Measurements from ENCODE around the gene MIER1. TPM values are rescaled to one million over a fixed set of nuclear protein-coding genes. Genes with fewer than 3 reads are reported as not detected.

The MIER1 gene
- total RNA-seq, 1 donor from 2014 or later = 43.5 TPM

GRCh38 chr1:66981679-66982078, 56.9 kb downstream of the MIER1 start:
- Histone ChIP-seq H3K4me3 (no peak overlapping the region), H3F3A (ENCODE audit: low read depth) (no peaks in the 10 kb centered on the region), H3K4me2 (no peak overlapping the region), H3K9me3 (ENCODE audit: low read depth) (no peaks in the 10 kb centered on the region), H3K9ac (no peak overlapping the region), H3K79me2 (ENCODE audit: low read depth) (no peaks in the 10 kb centered on the region), H3K27me3 (no peaks in the 10 kb centered on the region), H3K27ac (no peak overlapping the region), H2AFZ (replicated peaks) (no peak overlapping the region), H3K36me3 (peaks cover 18% of the 10 kb centered on the region), H4K20me1 (ENCODE audit: low read depth) (no peaks in the 10 kb centered on the region), H3K4me1 (no peaks in the 10 kb centered on the region)
- no peak overlapping the region for H3K27ac Mint-ChIP-seq
- no peak for TF ChIP-seq CTCF (IDR thresholded peaks at IDR 0.05)
- TF ChIP-seq EZH2phosphoT487 (IDR thresholded peaks at IDR 0.05) = no peak
- no peak for TF ChIP-seq EZH2 (IDR thresholded peaks at IDR 0.05)
- H3K4me3 Mint-ChIP-seq = no peak overlapping the region
- H3K9me3 Mint-ChIP-seq = no peaks in the 10 kb centered on the region
- H3K36me3 Mint-ChIP-seq = peaks cover 26% of the 10 kb centered on the region
- H3K27me3 Mint-ChIP-seq (ENCODE audit: insufficient read depth, low read depth) = no peaks in the 10 kb centered on the region
- no peak for DNase-seq (ENCODE audit: low spot score)
- no peaks in the 10 kb centered on the region for H3K4me1 Mint-ChIP-seq

GRCh38 chr1:66982561-66983260, 57.9 kb downstream of the MIER1 start:
- Histone ChIP-seq H3K27ac (no peak overlapping the region), H3K4me3 (no peak overlapping the region), H3K4me2 (no peak overlapping the region), H2AFZ (replicated peaks) (no peak overlapping the region), H3F3A (ENCODE audit: low read depth) (no peaks in the 10 kb centered on the region), H3K79me2 (ENCODE audit: low read depth) (no peaks in the 10 kb centered on the region), H3K9me3 (ENCODE audit: low read depth) (no peaks in the 10 kb centered on the region), H3K9ac (no peak overlapping the region), H3K27me3 (no peaks in the 10 kb centered on the region), H3K4me1 (no peaks in the 10 kb centered on the region), H3K36me3 (peaks cover 15% of the 10 kb centered on the region), H4K20me1 (ENCODE audit: low read depth) (no peaks in the 10 kb centered on the region)
- Mint-ChIP-seq H3K4me1 (no peaks in the 10 kb centered on the region), H3K27me3 (ENCODE audit: insufficient read depth, low read depth) (no peaks in the 10 kb centered on the region), H3K36me3 (peaks cover 23% of the 10 kb centered on the region), H3K27ac (no peak overlapping the region), H3K4me3 (no peak overlapping the region), H3K9me3 (no peaks in the 10 kb centered on the region)
- DNase-seq (ENCODE audit: low spot score) = no peak
- TF ChIP-seq CTCF (IDR thresholded peaks at IDR 0.05) (no peak), EZH2 (IDR thresholded peaks at IDR 0.05) (no peak), EZH2phosphoT487 (IDR thresholded peaks at IDR 0.05) (no peak)

GRCh38 chr1:66984491-66984890, 59.7 kb downstream of the MIER1 start:
- no peak overlapping the region for H3K4me3 Mint-ChIP-seq
- H3K27ac Mint-ChIP-seq = no peak overlapping the region
- Histone ChIP-seq H3K4me3 (no peak overlapping the region), H3K27me3 (no peaks in the 10 kb centered on the region), H3K9me3 (ENCODE audit: low read depth) (no peaks in the 10 kb centered on the region), H3K36me3 (peaks cover 15% of the 10 kb centered on the region), H2AFZ (replicated peaks) (no peak overlapping the region), H3F3A (ENCODE audit: low read depth) (no peaks in the 10 kb centered on the region), H3K9ac (no peak overlapping the region), H3K79me2 (ENCODE audit: low read depth) (no peaks in the 10 kb centered on the region), H3K4me2 (no peak overlapping the region), H4K20me1 (ENCODE audit: low read depth) (no peaks in the 10 kb centered on the region), H3K27ac (no peak overlapping the region), H3K4me1 (no peaks in the 10 kb centered on the region)
- no peak for TF ChIP-seq CTCF (IDR thresholded peaks at IDR 0.05)
- TF ChIP-seq EZH2 (IDR thresholded peaks at IDR 0.05) = no peak
- TF ChIP-seq EZH2phosphoT487 (IDR thresholded peaks at IDR 0.05) = no peak
- H3K36me3 Mint-ChIP-seq = peaks cover 17% of the 10 kb centered on the region
- no peaks in the 10 kb centered on the region for H3K9me3 Mint-ChIP-seq
- no peak for DNase-seq (ENCODE audit: low spot score)
- H3K27me3 Mint-ChIP-seq (ENCODE audit: insufficient read depth, low read depth) = no peaks in the 10 kb centered on the region
- H3K4me1 Mint-ChIP-seq = no peaks in the 10 kb centered on the region

Measured in neural progenitor cell (in vitro differentiated cells).